GM18907 (cell line): ENCODE data around the gene OR5B12.
A peak's percentile ranks its signal among the peaks of the same experiment; 100 is the strongest.
"Not testable (repeated sequence)": the region's sequence is repeated elsewhere in the genome, so short reads cannot be mapped to it uniquely, and the experiment has no call there.

Source experiments
- ATAC-seq: cut with Tn5 transposase; IDR thresholded peaks from one replicate; pipeline ENCODE4 v1.9.1; 2021; ENCODE audit warnings: mild to moderate bottlenecking, moderate library complexity; ENCODE audit not compliant: unreplicated experiment

OR5B12 gene

GRCh38 chr11:58442136-58442535 lies at the start of gene OR5B12:
TSS of gene OR5B12 (minus strand) at chr11:58442236. CDS start at chr11:58440151, 2,085 bp downstream.
- ATAC-seq: no peak

GRCh38 chr11:58490827-58491226 lies 48.8 kb upstream of the OR5B12 start:
- no peak for ATAC-seq

- no peak for ATAC-seq
Measured at GRCh38 chr11:58487170-58487569, 45.1 kb upstream of the OR5B12 start.

- ATAC-seq: no peak
Measured at GRCh38 chr11:58485961-58486360, 43.9 kb upstream of the OR5B12 start.

GRCh38 chr11:58471892-58472291 lies 29.9 kb upstream of the OR5B12 start:
- no peak for ATAC-seq

- ATAC-seq: no peak
Measured at GRCh38 chr11:58466293-58466692, 24.3 kb upstream of the OR5B12 start.

GRCh38 chr11:58465690-58466089 lies 23.7 kb upstream of the OR5B12 start:
- ATAC-seq: no peak

- no peak for ATAC-seq
Measured at GRCh38 chr11:58451585-58451984, 9.5 kb upstream of the OR5B12 start.

- no peak for ATAC-seq
Measured at GRCh38 chr11:58446294-58446693, 4.3 kb upstream of the OR5B12 start.

- ATAC-seq: no peak
Measured at GRCh38 chr11:58444300-58444699, 2.3 kb upstream of the OR5B12 start.

GRCh38 chr11:58438486-58438885 lies 3.5 kb downstream of the OR5B12 start:
- no peak for ATAC-seq

GRCh38 chr11:58434217-58434616 lies 7.8 kb downstream of the OR5B12 start:
- no peak for ATAC-seq

- ATAC-seq: peak; percentile 83
Measured at GRCh38 chr11:58433638-58434203, 8.3 kb downstream of the OR5B12 start.

- no peak for ATAC-seq
Measured at GRCh38 chr11:58429273-58429672, 12.8 kb downstream of the OR5B12 start.

- no peak for ATAC-seq
Measured at GRCh38 chr11:58428021-58428420, 14.0 kb downstream of the OR5B12 start, which contains the start of gene OR5B2. TSS of gene OR5B2 (minus strand) at chr11:58428121. CDS start at chr11:58423261, 4,860 bp downstream.

- no peak for ATAC-seq
Measured at GRCh38 chr11:58406774-58407173, 35.3 kb downstream of the OR5B12 start, which contains the start of gene OR5B3. TSS of gene OR5B3 (minus strand) at chr11:58406874. CDS start at chr11:58403409, 3,465 bp downstream.

GRCh38 chr11:58399622-58400021 lies 42.4 kb downstream of the OR5B12 start:
- ATAC-seq: not testable (repeated sequence)

- ATAC-seq: no peak
Measured at GRCh38 chr11:58395581-58395980, 46.5 kb downstream of the OR5B12 start.

- no peak for ATAC-seq
Measured at GRCh38 chr11:58394195-58394594, 47.8 kb downstream of the OR5B12 start.

- no peak for ATAC-seq
Measured at GRCh38 chr11:58392746-58393145, 49.3 kb downstream of the OR5B12 start.

- no peak for ATAC-seq
Measured at GRCh38 chr11:58391879-58392278, 50.2 kb downstream of the OR5B12 start.

GRCh38 chr11:58390551-58391063 lies 51.4 kb downstream of the OR5B12 start:
- no peak for ATAC-seq
